Neural cell (in vitro differentiated cells): ENCODE results near the gene RASGRP1. TPM values are rescaled to one million over a fixed set of nuclear protein-coding genes. Genes with fewer than 3 reads are reported as not detected.

Experiments used
- H2AFZ ChIP-seq: fragments of 200-600, 300-800 bp; sonication (generic), shearing (Covaris generic); 2 replicates; pipeline ENCODE4 v1.6.0; 2014; ENCODE audit warnings: low read depth, mild to moderate bottlenecking, antibody characterized with exemption, low read length, moderate library complexity
- H3F3A ChIP-seq: fragments of 200-600 bp; shearing (Covaris generic); 2 replicates; pipeline ENCODE4 v1.6.1; 2016; ENCODE audit warnings: mild to moderate bottlenecking, moderate library complexity, mixed read lengths, antibody characterized with exemption, low read length; ENCODE audit not compliant: insufficient read depth, poor library complexity, severe bottlenecking
- H3K27ac ChIP-seq: fragments of 200-600, 300-800 bp; sonication (generic), shearing (Covaris generic); 2 replicates; pipeline ENCODE4 v1.5.1; 2014; ENCODE audit warnings: mild to moderate bottlenecking, low read length, moderate library complexity
- H3K27me3 ChIP-seq: fragments of 300-800, 200-600 bp; sonication (generic), shearing (Covaris generic); 2 replicates; pipeline ENCODE4 v1.6.0; 2014; ENCODE audit warnings: mild to moderate bottlenecking, low read depth, low read length, moderate library complexity; ENCODE audit not compliant: insufficient read depth
- H3K36me3 ChIP-seq: fragments of 300-800, 200-600 bp; sonication (generic), shearing (Covaris generic); 2 replicates; pipeline ENCODE4 v1.5.1; 2014; ENCODE audit warnings: mild to moderate bottlenecking, antibody characterized with exemption, low read length, moderate library complexity; ENCODE audit not compliant: insufficient read depth
- H3K4me2 ChIP-seq: fragments of 300-800, 200-600 bp; sonication (generic), shearing (Covaris generic); 2 replicates; pipeline ENCODE4 v1.6.0; 2014; ENCODE audit warnings: mild to moderate bottlenecking, low read length
- H3K4me3 ChIP-seq: fragments of 300-800, 200-600 bp; sonication (generic), shearing (Covaris generic); 2 replicates; pipeline ENCODE4 v1.5.1; 2014; ENCODE audit warnings: mild to moderate bottlenecking, low read length, moderate library complexity
- H3K79me2 ChIP-seq: fragments of 200-600 bp; shearing (Covaris generic); replicated peaks from 2 replicates; pipeline ENCODE4 v1.6.0; 2014; ENCODE audit warnings: mild to moderate bottlenecking, low read length, moderate library complexity; ENCODE audit not compliant: insufficient read depth
- H3K9ac ChIP-seq: fragments of 300-800, 200-600 bp; sonication (generic), shearing (Covaris generic); 2 replicates; pipeline ENCODE4 v1.6.1; 2016; ENCODE audit warnings: mild to moderate bottlenecking, low read length, mixed read lengths
- H3K9me2 ChIP-seq: fragments of 200-600 bp; shearing (Covaris generic); 2 replicates; pipeline ENCODE4 v1.6.1; 2016; ENCODE audit warnings: mild to moderate bottlenecking, low read length, mixed read lengths; ENCODE audit not compliant: insufficient read depth
- H3K9me3 ChIP-seq: fragments of 200-600, 300-800 bp; sonication (generic), shearing (Covaris generic); 2 replicates; pipeline ENCODE4 v1.6.1; 2016; ENCODE audit warnings: mild to moderate bottlenecking, mixed run types, low read length, moderate library complexity, mixed read lengths
- H4K20me1 ChIP-seq: fragments of 200-600 bp; shearing (Covaris generic); 2 replicates; pipeline ENCODE4 v1.6.1; 2016; ENCODE audit warnings: mild to moderate bottlenecking, mixed run types; ENCODE audit not compliant: insufficient read depth
- EP300 ChIP-seq: fragments of 450-650 bp; conservative IDR thresholded peaks from 2 replicates; pipeline ENCODE4 v1.6.1; 2014; ENCODE audit warnings: antibody characterized with exemption, mild to moderate bottlenecking, moderate library complexity; ENCODE audit not compliant: poor library complexity, severe bottlenecking
- EZH2 ChIP-seq: fragments of 200-600, 300-800 bp; shearing (Covaris generic), sonication (generic); IDR thresholded peaks from 2 replicates; pipeline ENCODE4 v1.6.1; 2014; ENCODE audit warnings: antibody characterized with exemption, low read length, borderline replicate concordance, mild to moderate bottlenecking; ENCODE audit not compliant: insufficient read depth, poor library complexity, severe bottlenecking
- MXI1 ChIP-seq: fragments of 450-650 bp; conservative IDR thresholded peaks from 2 replicates; pipeline ENCODE4 v1.6.1; 2014; ENCODE audit warnings: antibody characterized with exemption, mild to moderate bottlenecking; ENCODE audit not compliant: poor library complexity, severe bottlenecking
- POLR2AphosphoS5 ChIP-seq: IDR thresholded peaks from 2 replicates; pipeline ENCODE4 v1.6.1; 2012
- RAD21 ChIP-seq: fragments of 450-650 bp; conservative IDR thresholded peaks from 2 replicates; pipeline ENCODE4 v1.6.1; 2014; ENCODE audit warnings: antibody characterized with exemption, mild to moderate bottlenecking, moderate library complexity
- SMC3 ChIP-seq: fragments of 450-650 bp; conservative IDR thresholded peaks from 2 replicates; pipeline ENCODE4 v1.6.1; 2014; ENCODE audit warnings: antibody characterized with exemption, mild to moderate bottlenecking, moderate library complexity; ENCODE audit not compliant: poor library complexity
- TAF1 ChIP-seq: IDR thresholded peaks from 2 replicates; pipeline ENCODE4 v1.6.1; 2012; ENCODE audit warnings: low read depth
- polyA plus RNA-seq: library from polyadenylated mRNA; depleted of rRNA; stranded (reverse); fragments of >200 nt; gene quantifications from 2 replicates; pipeline ENCODE4 v1.2.3, GENCODE V29; 2014
- TF ChIP-seq, protein P1 (sequence below): fragments of 450-650 bp; IDR thresholded peaks from 2 replicates; pipeline ENCODE4 v1.5.1; 2014; ENCODE audit warnings: antibody characterized with exemption, mild to moderate bottlenecking, moderate library complexity; ENCODE audit not compliant: poor library complexity, severe bottlenecking
- TF ChIP-seq, protein P2 (sequence below): IDR thresholded peaks from 2 replicates; pipeline ENCODE4 v1.6.1; 2012; ENCODE audit warnings: borderline replicate concordance

Gene RASGRP1
- polyA plus RNA-seq, 1 donor from 2014 or later = 3.1 TPM

DNA sequence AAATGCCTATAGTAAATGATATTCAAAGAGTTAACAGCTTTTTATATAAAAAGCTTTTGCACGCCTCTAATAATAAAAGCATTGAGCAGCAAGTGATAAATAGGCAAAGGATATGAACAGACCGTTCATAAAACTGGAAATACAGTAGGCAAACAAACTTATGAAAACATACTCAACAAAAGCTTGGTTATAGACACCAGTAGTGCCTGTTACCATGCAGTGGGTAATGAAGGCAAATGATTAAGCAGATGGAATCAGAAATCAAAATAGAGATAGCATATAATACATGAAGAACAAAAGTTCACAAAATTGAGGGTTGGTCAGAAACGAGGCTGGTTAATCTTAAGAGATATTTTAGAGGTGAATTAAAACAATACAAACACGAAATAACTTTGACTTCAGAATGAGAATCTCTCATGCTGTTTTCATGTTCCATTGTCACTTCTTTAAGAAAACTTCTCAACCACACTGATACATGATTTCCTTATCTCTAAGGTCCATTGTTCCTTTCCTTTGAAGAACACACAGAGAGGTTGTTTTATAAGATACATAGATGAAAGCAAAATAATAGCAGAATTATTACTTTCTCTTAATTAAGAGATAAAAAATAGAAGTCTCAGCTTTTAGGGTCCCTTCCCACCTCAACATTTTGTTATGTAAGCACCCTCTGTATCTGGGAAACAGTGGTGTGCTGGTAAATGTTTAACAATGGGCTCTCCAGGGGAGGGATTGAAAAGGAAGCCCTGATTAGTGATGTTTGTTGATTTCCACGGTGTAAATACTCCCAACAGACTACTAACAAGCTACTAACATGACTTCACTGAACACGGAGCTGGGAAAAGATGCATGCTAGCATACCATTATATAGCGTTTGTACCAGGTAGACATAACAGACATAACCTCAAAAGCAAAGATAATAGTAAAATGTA is 12.6 kb downstream of the RASGRP1 start:
- H3K4me2 ChIP-seq = no peak overlapping the region
- H4K20me1 ChIP-seq = no peaks in the 10 kb centered on the region
- H2AFZ ChIP-seq = no peak overlapping the region
- H3F3A ChIP-seq = no peaks in the 10 kb centered on the region
- no peak overlapping the region for H3K9ac ChIP-seq
- H3K9me3 ChIP-seq = no peaks in the 10 kb centered on the region
- H3K9me2 ChIP-seq = no peaks in the 10 kb centered on the region
- no peak overlapping the region for H3K4me3 ChIP-seq
- TF ChIP-seq SMC3 = no peak
- no peak for TF ChIP-seq POLR2AphosphoS5
- no peak for TF ChIP-seq EP300
- no peak for TF ChIP-seq EZH2
- no peak for TF ChIP-seq MXI1
- TF ChIP-seq, protein P1, sequence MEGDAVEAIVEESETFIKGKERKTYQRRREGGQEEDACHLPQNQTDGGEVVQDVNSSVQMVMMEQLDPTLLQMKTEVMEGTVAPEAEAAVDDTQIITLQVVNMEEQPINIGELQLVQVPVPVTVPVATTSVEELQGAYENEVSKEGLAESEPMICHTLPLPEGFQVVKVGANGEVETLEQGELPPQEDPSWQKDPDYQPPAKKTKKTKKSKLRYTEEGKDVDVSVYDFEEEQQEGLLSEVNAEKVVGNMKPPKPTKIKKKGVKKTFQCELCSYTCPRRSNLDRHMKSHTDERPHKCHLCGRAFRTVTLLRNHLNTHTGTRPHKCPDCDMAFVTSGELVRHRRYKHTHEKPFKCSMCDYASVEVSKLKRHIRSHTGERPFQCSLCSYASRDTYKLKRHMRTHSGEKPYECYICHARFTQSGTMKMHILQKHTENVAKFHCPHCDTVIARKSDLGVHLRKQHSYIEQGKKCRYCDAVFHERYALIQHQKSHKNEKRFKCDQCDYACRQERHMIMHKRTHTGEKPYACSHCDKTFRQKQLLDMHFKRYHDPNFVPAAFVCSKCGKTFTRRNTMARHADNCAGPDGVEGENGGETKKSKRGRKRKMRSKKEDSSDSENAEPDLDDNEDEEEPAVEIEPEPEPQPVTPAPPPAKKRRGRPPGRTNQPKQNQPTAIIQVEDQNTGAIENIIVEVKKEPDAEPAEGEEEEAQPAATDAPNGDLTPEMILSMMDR = no peak
- TF ChIP-seq, protein P2, sequence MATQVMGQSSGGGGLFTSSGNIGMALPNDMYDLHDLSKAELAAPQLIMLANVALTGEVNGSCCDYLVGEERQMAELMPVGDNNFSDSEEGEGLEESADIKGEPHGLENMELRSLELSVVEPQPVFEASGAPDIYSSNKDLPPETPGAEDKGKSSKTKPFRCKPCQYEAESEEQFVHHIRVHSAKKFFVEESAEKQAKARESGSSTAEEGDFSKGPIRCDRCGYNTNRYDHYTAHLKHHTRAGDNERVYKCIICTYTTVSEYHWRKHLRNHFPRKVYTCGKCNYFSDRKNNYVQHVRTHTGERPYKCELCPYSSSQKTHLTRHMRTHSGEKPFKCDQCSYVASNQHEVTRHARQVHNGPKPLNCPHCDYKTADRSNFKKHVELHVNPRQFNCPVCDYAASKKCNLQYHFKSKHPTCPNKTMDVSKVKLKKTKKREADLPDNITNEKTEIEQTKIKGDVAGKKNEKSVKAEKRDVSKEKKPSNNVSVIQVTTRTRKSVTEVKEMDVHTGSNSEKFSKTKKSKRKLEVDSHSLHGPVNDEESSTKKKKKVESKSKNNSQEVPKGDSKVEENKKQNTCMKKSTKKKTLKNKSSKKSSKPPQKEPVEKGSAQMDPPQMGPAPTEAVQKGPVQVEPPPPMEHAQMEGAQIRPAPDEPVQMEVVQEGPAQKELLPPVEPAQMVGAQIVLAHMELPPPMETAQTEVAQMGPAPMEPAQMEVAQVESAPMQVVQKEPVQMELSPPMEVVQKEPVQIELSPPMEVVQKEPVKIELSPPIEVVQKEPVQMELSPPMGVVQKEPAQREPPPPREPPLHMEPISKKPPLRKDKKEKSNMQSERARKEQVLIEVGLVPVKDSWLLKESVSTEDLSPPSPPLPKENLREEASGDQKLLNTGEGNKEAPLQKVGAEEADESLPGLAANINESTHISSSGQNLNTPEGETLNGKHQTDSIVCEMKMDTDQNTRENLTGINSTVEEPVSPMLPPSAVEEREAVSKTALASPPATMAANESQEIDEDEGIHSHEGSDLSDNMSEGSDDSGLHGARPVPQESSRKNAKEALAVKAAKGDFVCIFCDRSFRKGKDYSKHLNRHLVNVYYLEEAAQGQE = no peak
- TF ChIP-seq RAD21 = no peak
- no peak for TF ChIP-seq TAF1
- no peaks in the 10 kb centered on the region for H3K27me3 ChIP-seq
- no peak overlapping the region for H3K27ac ChIP-seq
- H3K79me2 ChIP-seq = no peaks in the 10 kb centered on the region
- no peaks in the 10 kb centered on the region for H3K36me3 ChIP-seq

DNA sequence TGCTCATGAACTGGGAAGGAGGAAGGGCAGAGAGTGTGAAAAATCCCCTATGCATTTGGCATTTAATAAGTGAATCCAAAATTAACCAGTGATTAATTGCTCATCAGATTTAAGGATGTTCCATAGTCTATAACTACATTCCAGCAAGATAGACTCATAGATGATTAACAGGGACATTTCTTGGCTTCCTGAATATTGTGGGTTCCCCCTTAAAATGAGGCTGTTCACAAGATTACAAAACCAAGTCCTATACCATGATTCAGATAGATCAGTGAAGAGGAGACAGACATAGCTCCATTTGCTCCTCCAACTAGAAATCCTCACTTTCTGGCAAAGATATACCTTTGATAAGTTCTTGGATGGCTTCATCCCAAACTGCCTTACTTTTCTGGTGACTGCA is 15.4 kb downstream of the RASGRP1 start:
- Histone ChIP-seq H3K79me2 (no peaks in the 10 kb centered on the region), H3K4me2 (no peak overlapping the region), H3K27me3 (no peaks in the 10 kb centered on the region), H3F3A (no peaks in the 10 kb centered on the region), H3K36me3 (no peaks in the 10 kb centered on the region), H3K9ac (no peak overlapping the region), H3K27ac (no peak overlapping the region), H3K9me3 (no peaks in the 10 kb centered on the region), H2AFZ (no peak overlapping the region), H3K9me2 (no peaks in the 10 kb centered on the region), H4K20me1 (no peaks in the 10 kb centered on the region), H3K4me3 (no peak overlapping the region)
- TF ChIP-seq EP300 (no peak), POLR2AphosphoS5 (no peak), RAD21 (no peak), MXI1 (no peak), EZH2 (no peak), SMC3 (no peak), TAF1 (no peak)
- TF ChIP-seq, protein P1 = no peak
- TF ChIP-seq, protein P2 = no peak
